Endodermal cell (in vitro differentiated cells): ENCODE measurements around the gene HDAC4. TPM values are rescaled to one million over a fixed set of nuclear protein-coding genes. Genes with fewer than 3 reads are reported as not detected.

ENCODE experiments used
- DNase-seq: peaks from one replicate; pipeline ENCODE4 v3.0.0-alpha.2; 2017
- H3K27ac ChIP-seq: 2 replicates; pipeline ENCODE4 v1.5.1; 2013; ENCODE audit warnings: mild to moderate bottlenecking, low read depth, low read length, moderate library complexity
- H3K27me3 ChIP-seq: 2 replicates; pipeline ENCODE4 v1.6.1; 2013; ENCODE audit warnings: mild to moderate bottlenecking, low read length, moderate library complexity; ENCODE audit not compliant: insufficient read depth, control insufficient read depth, poor library complexity, severe bottlenecking
- H3K36me3 ChIP-seq: 2 replicates; pipeline ENCODE4 v1.7.0; 2013; ENCODE audit warnings: mild to moderate bottlenecking, low read length, moderate library complexity; ENCODE audit not compliant: control insufficient read depth, insufficient read depth
- H3K4me1 ChIP-seq: one replicate; pipeline ENCODE4 v1.7.0; 2013; ENCODE audit warnings: low read length; ENCODE audit not compliant: control insufficient read depth, insufficient read depth
- H3K4me3 ChIP-seq: 2 replicates; pipeline ENCODE4 v1.5.1; 2013; ENCODE audit warnings: mild to moderate bottlenecking, low read length, moderate library complexity
- H3K9ac ChIP-seq: 2 replicates; pipeline ENCODE4 v1.6.1; 2013; ENCODE audit warnings: mild to moderate bottlenecking, low read length, moderate library complexity; ENCODE audit not compliant: poor library complexity, severe bottlenecking; ENCODE audit errors: extremely low read depth
- H3K9me3 ChIP-seq: 2 replicates; pipeline ENCODE4 v1.6.1; 2013; ENCODE audit warnings: mild to moderate bottlenecking, low read length, moderate library complexity; ENCODE audit not compliant: control insufficient read depth
- H3K27ac Mint-ChIP-seq: 2 replicates; pipeline ENCODE4 v1.8.0; 2020; ENCODE audit warnings: mixed read lengths
- H3K27me3 Mint-ChIP-seq: 2 replicates; pipeline ENCODE4 v1.8.0; 2021; ENCODE audit warnings: mild to moderate bottlenecking, mixed read lengths; ENCODE audit not compliant: insufficient read depth
- H3K36me3 Mint-ChIP-seq: 2 replicates; pipeline ENCODE4 v1.8.0; 2020; ENCODE audit warnings: low read depth, mixed read lengths
- H3K4me1 Mint-ChIP-seq: 2 replicates; pipeline ENCODE4 v1.8.0; 2020; ENCODE audit warnings: mixed read lengths
- H3K4me3 Mint-ChIP-seq: 2 replicates; pipeline ENCODE4 v1.8.0; 2020; ENCODE audit warnings: mild to moderate bottlenecking, moderate library complexity, mixed read lengths
- H3K9me3 Mint-ChIP-seq: 2 replicates; pipeline ENCODE4 v1.8.0; 2020; ENCODE audit warnings: mild to moderate bottlenecking, mixed read lengths
- WGBS, 2 experiments: methylation state at CpG; one replicate each; pipeline versions ENCODE4 v1.1.5 to v1.1.7; 2013; ENCODE audit warnings: missing lambda C conversion rate in 2 of 2, mixed read lengths in 1 of 2; ENCODE audit not compliant: insufficient coverage in 1 of 2, insufficient read length in 1 of 2; 5-methylcytosine and 5-hydroxymethylcytosine counted together
- total RNA-seq, 2 donors: library from RNA; stranded (reverse); fragmentation: NEBNext Ultra II Directional in 1 of 2; extraction: Animal tissue kit (Norgen Biotek cat#: 25700) in 1 of 2; gene quantifications; 2 replicates in 1 of 2; 3 replicates in 1 of 2; pipeline ENCODE4 v1.2.1, GENCODE V29; 2021
- TF ChIP-seq, protein P1 (sequence below): fragments of 200-600 bp; sonication (generic); conservative IDR thresholded peaks from 2 replicates; pipeline ENCODE4 v1.5.0; 2021; ENCODE audit warnings: antibody characterized with exemption, mild to moderate bottlenecking

The HDAC4 gene
- total RNA-seq, 2 donors from 2014 or later = 45.7 to 51.2 TPM

DNA sequence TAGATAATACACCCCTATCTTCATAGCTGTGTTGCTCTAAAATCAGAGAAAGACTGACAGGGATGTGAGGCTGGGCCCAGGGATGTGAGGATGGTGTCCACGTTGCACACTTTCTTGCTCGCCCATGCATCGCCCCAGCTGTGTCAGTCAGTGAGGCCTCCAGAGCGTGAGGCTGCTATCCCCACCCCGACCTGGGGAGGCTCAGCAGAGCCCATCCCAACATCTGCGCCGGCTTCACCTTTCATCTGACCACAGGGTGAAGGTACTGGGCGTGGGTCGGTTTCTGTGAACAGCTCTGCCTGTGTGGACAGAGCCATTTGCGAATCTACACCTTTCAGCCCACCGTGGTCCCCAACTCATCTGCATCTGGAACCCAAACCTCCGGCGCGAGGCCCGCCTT lies 255.7 kb downstream of the HDAC4 start:
- H3K27me3 ChIP-seq = no peaks in the 10 kb centered on the region
- Mint-ChIP-seq H3K27ac (no peak overlapping the region), H3K4me1 (peaks cover 15% of the 10 kb centered on the region), H3K36me3 (peaks cover 34% of the 10 kb centered on the region), H3K4me3 (no peak overlapping the region), H3K9me3 (no peaks in the 10 kb centered on the region), H3K27me3 (no peaks in the 10 kb centered on the region)
- H3K9me3 ChIP-seq = no peaks in the 10 kb centered on the region
- H3K36me3 ChIP-seq = peaks cover 20% of the 10 kb centered on the region
- H3K9ac ChIP-seq = no peak overlapping the region
- H3K4me1 ChIP-seq = no peaks in the 10 kb centered on the region
- H3K4me3 ChIP-seq = no peak overlapping the region
- WGBS, 2 experiments = 91 to 94% methylated on average over 6 to 15 of the region's 15 CpGs
- H3K27ac ChIP-seq = no peak overlapping the region
- DNase-seq = peak; percentile 63
- TF ChIP-seq, protein P1, sequence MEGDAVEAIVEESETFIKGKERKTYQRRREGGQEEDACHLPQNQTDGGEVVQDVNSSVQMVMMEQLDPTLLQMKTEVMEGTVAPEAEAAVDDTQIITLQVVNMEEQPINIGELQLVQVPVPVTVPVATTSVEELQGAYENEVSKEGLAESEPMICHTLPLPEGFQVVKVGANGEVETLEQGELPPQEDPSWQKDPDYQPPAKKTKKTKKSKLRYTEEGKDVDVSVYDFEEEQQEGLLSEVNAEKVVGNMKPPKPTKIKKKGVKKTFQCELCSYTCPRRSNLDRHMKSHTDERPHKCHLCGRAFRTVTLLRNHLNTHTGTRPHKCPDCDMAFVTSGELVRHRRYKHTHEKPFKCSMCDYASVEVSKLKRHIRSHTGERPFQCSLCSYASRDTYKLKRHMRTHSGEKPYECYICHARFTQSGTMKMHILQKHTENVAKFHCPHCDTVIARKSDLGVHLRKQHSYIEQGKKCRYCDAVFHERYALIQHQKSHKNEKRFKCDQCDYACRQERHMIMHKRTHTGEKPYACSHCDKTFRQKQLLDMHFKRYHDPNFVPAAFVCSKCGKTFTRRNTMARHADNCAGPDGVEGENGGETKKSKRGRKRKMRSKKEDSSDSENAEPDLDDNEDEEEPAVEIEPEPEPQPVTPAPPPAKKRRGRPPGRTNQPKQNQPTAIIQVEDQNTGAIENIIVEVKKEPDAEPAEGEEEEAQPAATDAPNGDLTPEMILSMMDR = peak; percentile 25

DNA sequence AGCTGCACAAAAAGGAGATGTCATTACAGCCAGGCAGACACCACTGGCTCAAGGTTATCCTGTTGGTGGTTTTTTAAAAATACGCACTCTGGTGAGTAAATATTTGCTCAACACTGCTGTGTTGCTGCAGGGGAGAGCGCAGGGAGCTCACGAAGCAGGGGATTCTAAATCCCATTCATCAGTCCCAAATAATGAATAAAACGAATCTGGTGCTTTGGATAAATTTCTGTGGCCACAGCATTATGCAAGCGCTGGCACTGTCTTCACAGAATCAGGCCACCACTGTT lies 256.2 kb downstream of the HDAC4 start:
- Histone ChIP-seq H3K27ac (no peak overlapping the region), H3K4me1 (no peaks in the 10 kb centered on the region), H3K4me3 (no peak overlapping the region), H3K9ac (no peak overlapping the region), H3K36me3 (peaks cover 20% of the 10 kb centered on the region), H3K9me3 (no peaks in the 10 kb centered on the region), H3K27me3 (no peaks in the 10 kb centered on the region)
- 96 to 100% methylated on average over 4 to 5 of the region's 5 CpGs for WGBS, 2 experiments
- H3K27ac Mint-ChIP-seq = no peak overlapping the region
- no peak overlapping the region for H3K4me3 Mint-ChIP-seq
- H3K27me3 Mint-ChIP-seq = no peaks in the 10 kb centered on the region
- TF ChIP-seq, protein P1 = no peak
- DNase-seq = no peak
- no peaks in the 10 kb centered on the region for H3K9me3 Mint-ChIP-seq
- peaks cover 15% of the 10 kb centered on the region for H3K4me1 Mint-ChIP-seq
- peaks cover 36% of the 10 kb centered on the region for H3K36me3 Mint-ChIP-seq

DNA sequence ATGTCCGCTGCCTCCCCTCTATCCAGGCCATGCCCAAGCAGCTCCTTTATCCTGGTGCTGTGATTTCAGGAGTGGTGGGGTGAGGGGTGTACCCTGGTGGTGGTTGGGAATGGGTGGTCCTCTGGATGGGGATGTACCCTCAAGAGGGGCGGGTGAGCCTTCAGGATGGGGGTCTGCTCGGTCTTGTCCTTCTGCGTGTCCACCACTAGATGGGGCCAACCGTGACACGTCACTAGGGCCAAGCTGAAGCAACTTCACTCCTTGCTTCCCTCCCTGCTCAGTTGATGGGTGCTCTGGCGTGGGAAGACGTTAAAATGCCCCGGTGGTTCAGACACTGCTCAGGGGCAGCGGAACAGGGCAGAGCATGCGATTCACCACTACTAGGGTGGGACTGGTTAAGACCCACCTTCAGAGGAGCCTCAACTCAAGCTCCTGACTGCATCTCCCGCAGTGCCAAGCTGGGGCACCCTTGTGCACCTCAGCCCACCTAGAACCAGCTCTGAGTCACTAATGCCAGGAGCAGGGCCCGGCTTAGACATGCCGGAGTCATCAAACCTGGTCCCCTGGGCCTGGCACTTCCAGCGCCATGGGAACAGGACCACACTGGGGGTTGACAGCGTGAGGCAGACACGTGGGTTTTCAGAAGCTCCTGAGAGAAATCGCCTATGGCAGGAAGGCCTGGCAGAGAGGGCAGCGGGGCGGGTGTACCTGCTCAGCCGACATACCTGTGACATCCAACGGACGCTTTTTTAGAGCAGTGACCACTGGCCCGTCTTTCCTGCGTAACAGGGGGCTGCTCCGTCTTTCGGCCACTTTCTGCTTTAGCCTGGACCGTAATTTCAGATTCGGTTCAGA lies 256.7 kb downstream of the HDAC4 start:
- H3K36me3 Mint-ChIP-seq = peaks cover 41% of the 10 kb centered on the region
- DNase-seq = peak; percentile 79
- no peak overlapping the region for H3K4me3 ChIP-seq
- peaks cover 20% of the 10 kb centered on the region for H3K36me3 ChIP-seq
- no peak overlapping the region for H3K4me3 Mint-ChIP-seq
- no peaks in the 10 kb centered on the region for H3K27me3 Mint-ChIP-seq
- TF ChIP-seq, protein P1 = peak; percentile 84
- H3K9me3 Mint-ChIP-seq = no peaks in the 10 kb centered on the region
- no peak overlapping the region for H3K27ac ChIP-seq
- no peaks in the 10 kb centered on the region for H3K4me1 ChIP-seq
- 84 to 87% methylated on average over 27 to 29 of the region's 29 CpGs for WGBS, 2 experiments
- H3K27ac Mint-ChIP-seq = no peak overlapping the region
- no peak overlapping the region for H3K9ac ChIP-seq
- H3K9me3 ChIP-seq = no peaks in the 10 kb centered on the region
- H3K27me3 ChIP-seq = no peaks in the 10 kb centered on the region
- H3K4me1 Mint-ChIP-seq = peaks cover 15% of the 10 kb centered on the region
